GM19438 (cell line): ENCODE data around the gene MLLT11.
"Not testable (repeated sequence)": the region's sequence is repeated elsewhere in the genome, so short reads cannot be mapped to it uniquely, and the experiment has no call there.

Experiments
- ATAC-seq: cut with Tn5 transposase; IDR thresholded peaks from one replicate; pipeline ENCODE4 v1.9.1; 2021; ENCODE audit warnings: low read depth; ENCODE audit not compliant: unreplicated experiment

Gene MLLT11

DNA sequence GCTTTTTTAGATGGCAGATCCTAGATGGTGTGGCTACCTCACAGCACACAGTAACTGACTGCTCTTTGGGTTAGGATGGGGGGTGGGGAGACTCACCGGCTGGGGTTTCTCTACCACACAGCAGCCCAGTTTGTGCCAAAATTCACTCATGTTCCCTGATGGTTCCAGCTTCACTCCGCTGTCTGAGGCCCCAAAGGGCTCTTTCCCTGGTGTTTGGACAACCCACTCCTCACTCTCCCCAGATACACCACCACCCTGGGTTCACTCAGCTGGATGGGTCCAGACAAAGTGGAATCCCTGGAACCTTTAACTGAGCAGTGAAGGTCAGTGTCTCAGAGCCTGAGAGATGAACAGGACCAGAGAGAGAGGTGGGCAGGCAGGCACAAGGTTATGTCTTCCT, 4.6 kb upstream of the MLLT11 start:
- no peak for ATAC-seq

DNA sequence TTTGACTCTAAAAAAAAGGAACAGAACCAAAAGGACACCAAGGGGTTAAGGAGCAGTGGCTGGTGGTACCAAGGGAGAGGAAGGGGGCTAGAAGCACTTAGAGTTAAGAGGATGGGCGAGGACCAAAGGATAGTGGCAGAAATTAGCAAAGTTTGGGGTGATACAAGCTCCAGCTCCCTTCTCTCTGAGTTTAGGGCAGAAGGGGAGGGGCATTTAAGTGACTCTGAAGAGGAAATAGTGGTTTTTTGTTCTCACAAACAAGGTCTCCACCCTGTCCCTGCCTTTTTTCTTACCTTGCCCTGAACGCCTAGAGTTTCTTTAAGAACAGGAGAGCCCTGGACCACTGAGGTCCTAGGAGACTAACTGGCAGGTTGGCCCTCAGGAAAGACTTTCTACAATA, 4.0 kb upstream of the MLLT11 start:
- no peak for ATAC-seq

DNA sequence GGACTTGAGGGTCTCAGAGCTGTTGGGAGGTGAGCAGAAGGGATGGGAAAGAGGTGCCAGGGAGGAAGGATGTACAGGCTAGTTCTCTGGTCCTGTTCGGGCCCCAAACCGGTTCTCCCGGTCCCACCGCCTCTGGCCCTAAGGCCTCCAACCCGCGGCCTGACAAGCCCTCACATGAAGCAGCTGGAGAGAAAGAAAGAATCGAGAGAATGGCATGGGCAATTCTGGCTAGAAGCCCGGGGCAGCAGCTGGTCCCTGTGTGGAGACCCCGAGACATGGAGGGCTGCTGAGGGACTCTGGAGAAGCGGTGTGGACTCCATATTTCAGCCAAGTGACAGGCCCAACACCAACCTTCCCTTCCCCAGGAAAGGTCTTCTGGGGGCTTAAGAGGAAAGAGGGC, 1.5 kb upstream of the MLLT11 start:
- ATAC-seq = no peak

DNA sequence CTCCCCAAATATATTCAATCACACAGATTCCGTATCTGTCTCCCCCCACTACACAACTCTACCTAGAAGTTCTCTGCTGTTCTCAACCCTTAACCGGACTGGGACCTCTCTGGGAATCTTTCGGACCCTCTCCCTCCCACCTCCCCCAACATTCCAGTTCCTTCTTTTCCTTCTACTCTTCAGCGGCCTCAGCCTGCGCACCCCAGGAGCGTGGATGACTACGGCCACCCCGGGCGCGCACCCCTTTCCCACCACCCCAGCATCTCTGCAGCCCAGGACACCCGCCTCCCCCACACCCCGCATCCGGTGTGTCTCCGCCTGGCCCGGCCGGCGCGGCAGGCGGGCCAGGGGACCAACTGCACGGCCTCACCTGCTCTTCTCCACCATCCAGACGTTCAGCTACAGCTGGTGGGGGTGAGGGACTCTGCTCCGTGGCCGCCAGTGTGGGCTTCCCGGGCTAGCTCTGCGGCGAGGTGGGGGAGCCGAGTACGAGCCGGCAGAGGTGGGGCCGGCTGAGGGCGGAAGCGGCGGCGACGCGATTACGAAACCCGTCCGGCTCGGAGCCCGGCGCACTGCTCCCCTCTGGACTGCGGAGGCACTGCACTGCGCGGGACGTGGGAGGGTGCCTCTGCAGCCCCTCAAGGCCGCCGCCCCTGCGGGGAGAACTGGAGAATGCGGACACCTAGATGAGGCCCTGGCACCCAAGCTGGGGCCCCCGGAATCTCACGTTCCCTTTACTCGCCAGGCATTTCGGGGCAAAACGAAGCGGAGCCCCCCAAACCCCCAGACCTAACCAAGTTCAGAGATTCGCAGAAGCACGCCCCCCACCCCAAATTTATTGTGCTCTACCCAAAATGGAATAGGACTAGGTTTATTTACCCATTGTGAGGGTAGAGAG, 839 bp upstream of the MLLT11 start, which contains the start of gene CDC42SE1:
CDC42SE1 (minus strand) TSS at position 514 of the 898 bp plus-strand sequence. CDS start 3,892 bp downstream, outside the sequence.
- ATAC-seq = peak; percentile 78

DNA sequence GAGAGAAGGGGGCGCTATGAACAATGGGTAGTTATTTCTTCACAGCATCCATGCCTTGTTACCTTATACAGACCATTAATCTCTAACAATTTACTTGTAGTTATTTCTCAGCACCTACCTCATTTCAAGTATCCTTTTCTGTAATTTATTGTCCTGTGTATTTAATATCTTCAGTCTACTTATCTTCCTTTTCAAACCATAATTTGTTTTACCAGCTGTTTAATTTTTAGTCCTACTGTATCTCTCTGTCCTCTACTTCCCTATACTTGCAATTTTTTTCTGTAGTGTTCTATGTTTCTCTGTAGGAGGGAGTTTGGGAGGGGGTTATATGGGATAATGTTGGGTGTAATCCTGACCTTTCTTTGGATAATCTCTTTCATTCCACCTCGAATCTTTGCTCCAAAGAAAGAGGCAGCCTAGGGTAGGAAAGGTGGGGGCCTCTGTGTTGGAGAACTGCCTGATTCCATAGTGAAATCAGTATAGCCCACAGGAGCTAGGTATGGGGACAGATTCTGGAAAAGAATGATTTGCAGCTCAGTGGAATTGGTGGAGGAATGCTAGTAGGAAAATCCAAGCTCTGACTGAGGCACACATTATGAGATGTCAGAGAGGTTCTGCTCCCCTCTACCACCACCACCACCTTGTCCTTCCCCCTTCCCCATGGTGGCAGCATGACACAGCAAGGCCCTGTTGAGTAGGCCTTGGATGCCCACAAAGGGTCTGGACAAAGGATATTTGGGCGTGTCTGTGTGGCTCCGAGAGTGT, 642 bp downstream of the MLLT11 start:
- no peak for ATAC-seq

DNA sequence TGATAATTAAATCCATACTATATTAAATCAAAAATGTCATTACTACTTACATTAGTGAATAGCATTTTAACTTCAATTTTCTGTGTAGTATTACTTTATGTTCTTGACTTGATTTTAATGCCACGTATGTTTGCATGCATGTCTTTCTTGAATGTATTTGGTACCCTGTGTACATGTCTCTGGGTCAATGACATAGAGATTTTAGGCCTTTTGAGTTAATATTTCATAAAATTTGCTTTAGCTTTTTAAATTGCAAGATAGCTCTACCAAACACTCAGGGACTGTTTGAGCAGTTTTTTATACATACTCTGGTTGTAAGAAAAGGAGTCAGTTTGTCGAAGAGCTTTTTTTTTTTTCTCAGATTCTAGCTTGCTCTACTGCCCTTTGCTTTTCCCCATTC, 1.5 kb downstream of the MLLT11 start:
- no peak for ATAC-seq

DNA sequence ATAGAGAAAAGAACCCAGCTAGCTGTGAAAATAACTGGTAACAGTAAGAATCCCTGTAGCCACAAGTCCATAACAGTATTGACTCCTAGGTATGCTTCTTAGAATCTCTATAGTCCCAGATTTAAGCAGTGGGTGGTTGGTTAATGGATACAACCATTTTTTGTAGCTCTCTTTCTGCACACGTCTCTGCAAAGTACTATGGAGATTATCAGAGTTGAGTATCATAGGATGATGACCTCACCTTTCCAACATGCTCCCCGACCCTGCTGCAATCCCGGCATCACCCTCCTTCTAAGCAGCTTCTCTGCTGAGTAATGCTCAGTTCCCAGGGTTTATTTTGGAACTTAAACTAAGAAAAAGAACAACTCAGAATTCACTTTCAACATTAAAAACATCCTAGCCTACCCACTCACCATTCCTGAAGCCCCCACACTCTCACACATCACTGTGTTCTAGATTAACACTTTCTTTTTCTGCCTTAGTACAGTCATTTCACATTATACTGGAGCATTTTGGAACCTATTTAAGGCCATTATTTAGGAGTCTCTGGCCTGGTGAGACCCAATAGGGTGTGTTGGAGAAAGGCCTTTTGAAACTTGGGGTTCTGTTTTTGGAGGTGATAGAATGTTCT, 2.7 kb downstream of the MLLT11 start:
- ATAC-seq = no peak

DNA sequence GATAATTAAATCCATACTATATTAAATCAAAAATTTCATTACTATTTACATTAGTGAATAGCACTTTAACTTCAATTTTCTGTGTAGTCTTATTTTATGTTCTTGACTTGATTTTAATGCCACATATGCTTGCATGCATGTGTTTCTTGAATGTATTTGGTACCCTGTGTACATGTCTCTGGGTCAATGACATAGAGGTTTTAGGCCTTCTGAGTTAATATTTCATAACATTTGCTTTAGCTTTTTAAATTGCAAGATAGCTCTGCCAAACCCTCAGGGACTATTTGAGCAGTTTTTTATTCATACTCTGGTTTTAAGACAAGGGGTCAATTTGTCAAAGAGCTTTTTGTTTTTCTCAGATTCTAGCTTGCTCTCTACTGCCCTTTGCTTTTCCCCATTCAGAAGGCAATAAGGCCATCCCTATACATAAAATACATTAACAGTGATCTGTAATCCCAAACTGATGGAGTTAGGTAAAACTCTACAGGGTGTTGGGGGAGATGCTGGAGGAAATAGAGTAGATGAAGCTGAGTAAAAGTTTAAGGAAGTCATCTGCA, 5.0 kb downstream of the MLLT11 start:
- ATAC-seq = no peak

DNA sequence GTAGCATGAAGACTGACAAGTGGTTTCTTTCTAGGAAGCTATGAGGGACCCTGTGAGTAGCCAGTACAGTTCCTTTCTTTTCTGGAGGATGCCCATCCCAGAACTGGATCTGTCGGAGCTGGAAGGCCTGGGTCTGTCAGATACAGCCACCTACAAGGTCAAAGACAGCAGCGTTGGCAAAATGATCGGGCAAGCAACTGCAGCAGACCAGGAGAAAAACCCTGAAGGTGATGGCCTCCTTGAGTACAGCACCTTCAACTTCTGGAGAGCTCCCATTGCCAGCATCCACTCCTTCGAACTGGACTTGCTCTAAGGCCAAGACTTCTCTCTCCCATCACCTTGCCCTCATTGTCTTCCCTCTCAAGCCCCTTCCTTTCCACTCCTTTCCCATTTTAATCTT, 7.0 kb downstream of the MLLT11 start:
- no peak for ATAC-seq

DNA sequence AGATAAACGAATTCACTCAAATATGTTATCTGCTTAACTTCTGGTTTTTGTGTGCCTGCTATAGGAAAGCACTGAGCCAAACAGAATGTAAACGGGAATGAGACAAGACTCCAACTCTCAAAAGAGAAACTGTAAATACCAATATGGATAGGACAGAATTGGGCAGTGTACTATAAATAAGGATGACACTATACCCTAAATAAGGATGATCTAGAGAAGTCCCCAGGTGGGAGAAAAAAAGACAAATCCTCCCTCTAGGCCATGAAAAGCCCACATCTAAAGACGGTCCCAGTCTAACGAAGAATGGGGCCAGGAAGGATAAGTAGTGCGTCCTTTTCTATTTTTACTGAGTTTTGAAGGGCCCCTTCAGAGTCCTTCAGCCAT, 8.9 kb downstream of the MLLT11 start:
- ATAC-seq = no peak

DNA sequence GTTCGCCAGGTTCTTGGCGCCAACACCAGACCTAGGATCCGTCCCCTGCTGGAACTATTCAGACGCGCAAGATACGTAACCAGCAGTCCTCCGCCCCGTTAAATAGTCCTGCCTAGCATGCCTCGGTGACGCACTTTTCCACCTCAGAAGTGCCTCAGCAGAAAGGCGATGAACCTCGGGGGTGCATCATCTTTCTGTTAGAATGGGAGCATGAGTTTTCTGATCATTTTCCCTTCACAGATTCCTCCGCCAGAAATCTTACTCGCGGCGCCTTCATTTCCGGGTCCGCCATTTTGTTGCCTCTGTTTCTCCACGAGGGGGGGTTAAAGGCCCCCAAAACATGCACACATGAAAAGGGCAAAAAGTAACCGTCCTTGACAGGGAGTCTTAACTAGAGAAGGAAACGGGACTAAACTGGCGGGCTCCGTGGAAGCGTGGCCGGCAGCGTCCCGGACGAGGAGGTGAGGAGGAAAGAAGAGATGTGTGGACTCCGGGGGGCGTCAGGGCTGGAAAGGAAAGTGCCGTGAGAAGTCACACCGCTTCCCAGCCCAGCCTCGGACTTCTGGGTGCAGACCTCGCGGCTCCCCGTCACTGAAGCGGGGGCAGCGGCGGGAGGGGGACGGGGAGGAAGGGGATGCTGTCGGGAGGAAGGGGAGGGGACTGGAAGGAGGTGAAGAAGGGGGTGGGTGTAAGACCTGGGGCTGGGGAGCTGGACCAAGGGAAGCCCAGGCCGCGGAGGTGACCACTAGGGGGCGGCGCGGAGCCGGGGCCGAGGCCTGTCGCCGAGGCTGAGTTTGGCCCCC, 10.5 kb downstream of the MLLT11 start, which contains the start of gene GABPB2:
GABPB2 (plus strand) TSS at position 288 of the 803 bp plus-strand sequence. CDS start 17,429 bp downstream, outside the sequence.
- ATAC-seq = peak; percentile 71

DNA sequence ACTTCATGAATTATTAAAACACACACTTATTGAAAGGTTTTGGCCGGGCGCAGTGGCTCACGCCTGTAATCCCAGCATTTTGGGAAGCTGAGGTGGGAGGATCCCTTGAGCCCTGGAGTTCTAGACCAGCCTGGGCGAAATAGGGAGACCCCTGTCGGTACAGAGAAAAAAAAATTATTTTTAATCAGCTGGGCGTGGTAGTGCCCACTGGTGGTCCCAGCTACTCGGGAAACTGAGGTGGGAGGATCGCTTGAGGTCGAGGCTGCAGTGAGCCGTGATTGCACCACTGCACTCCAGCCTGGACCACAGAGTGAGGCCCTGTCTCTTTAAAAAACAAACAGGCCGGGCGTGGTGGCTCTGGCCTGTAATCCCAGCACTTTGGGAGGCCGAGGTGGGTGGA, 12.0 kb downstream of the MLLT11 start:
- ATAC-seq = no peak

DNA sequence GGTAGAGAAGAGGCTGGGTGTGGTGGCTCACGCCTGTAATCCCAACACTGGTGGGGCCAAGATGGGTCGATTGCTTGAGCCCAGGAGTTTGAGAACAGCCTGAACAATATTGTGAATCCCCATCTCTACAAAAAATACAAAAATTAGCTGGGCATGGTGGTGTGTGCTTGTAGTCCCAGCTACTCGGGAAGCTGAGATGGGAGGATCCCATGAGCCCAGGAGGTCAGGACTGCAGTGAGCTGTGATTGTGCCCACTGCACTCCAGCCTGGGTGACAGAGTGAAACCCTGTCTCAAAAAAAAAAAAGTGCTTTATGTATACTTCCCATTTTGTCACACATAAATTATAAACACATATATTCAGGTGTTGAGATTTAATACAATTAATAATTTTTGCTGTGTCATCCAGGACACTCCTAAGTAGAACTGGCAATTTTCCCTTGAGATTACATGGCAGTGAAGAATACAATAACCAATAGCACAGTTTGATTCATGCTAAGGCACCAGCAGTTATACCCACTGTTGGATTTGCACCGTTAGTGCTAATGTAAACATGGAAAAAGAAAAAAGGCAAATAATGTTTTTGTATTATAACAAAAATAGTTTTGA, 25.9 kb downstream of the MLLT11 start:
- no peak for ATAC-seq

DNA sequence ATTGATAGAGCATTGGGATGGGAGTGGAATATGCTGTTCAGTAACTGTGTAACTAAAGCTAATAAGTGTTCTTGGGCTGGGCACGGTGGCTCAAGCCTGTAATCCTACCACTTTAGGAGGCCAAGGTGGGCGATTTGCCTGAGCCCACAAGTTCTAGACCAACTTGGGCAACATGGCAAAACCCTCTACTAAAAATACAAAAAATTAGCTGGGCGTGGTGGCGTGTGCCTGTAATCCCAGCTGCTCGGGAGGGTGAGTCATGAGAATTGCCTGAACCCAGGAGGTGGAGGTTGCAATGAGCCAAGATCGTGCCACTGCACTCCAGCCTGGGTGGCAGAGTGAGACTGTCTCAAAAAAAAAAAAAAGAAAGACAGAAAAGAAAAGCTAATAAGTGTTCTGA, 37.2 kb downstream of the MLLT11 start:
- ATAC-seq = not testable (repeated sequence)

DNA sequence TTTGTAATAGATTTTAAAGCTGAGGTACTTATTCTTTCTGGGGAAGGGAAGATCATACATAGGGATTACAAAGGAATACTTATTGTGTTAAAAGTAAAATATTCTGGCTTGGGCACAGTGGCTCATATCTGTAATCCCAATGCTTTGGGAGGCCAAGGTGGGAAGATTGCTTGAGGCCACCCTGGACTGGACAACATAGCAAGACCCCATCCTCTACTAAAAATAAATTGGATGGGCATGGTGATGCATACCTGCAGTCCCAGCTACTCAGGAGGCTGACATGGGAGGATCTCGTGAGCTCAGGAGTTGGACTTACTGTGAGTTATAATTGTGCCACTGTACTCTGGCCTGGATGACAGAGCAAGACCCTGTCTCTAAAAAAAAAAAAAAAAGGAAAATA, 37.9 kb downstream of the MLLT11 start:
- no peak for ATAC-seq

DNA sequence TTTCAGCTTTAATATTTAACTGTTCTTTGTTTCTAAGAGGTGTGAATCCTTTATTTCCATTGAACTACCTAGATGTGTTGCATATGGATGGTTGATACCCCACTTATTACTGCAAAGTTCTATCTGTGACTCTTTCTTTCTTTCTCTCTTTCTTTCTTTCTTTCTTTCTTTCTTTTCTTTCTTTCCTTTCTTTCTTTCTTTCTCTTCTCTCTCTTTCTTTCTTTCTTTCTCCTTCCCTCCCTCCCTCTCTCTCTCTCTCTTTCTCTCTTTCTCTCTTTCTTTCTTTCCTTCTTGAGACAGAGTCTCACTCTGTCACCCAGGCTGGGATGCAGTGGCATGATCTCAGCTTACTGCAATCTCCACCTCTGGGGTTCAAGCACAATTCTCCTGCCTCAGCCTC, 44.4 kb downstream of the MLLT11 start:
- ATAC-seq = no peak

DNA sequence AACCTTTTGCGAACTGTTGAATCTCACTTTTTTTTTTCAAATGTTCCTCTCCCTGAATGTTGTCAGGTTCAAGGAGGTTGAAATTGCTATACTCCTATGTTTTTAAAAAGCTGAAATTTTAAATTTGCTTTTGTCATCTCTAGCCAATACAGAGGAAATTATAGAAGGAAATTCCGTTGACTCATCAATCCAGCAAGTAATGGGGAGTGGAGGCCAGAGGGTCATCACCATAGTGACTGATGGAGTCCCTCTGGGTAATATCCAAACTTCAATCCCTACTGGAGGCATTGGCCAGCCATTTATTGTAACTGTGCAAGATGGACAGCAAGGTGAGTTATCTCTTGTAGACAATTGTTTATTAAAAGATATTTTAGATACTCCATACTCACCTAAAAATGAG, 46.7 kb downstream of the MLLT11 start:
- no peak for ATAC-seq

DNA sequence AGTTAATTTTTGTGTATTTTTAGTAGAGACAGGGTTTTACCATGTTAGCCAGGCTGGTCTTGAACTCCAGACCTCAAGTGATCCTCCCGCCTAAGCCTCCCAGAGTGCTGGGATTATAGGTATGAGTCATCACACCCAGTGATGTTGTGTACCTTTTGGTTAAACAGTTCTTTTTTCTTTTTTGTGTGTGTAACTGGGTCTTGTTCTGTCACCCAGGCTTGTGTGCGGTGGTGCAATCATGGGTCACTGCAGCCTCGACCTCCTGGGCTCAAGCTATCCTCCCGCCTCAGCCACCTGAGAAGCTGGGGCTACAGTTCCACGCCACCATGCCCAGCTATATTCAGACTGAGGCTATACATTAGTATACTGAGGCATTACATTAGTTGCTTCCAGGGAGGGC, 48.1 kb downstream of the MLLT11 start:
- no peak for ATAC-seq

DNA sequence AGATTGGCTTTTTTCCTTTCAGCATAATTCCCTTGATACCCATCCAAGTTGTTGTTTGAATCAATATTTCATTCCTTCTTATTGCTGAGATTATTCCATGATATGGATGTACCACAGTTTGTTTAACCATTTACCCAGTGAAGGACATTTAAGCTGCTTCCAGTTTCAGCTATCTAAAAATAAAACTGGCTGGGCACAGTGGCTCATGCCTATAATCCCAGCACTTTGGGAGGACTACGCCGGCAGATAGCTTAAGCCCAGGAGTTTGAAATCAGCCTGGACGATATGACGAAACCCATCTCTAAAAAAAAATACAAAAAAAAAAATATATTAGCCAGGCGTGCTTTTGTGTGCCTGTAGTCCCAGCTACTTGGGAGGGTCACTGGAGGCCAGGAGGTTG, 53.7 kb downstream of the MLLT11 start:
- no peak for ATAC-seq
